Stomach (tissue), 9 donors: Measurements from ENCODE around the gene FFAR4. TPM values are rescaled to one million over a fixed set of nuclear protein-coding genes. Genes with fewer than 3 reads are reported as not detected.

Source experiments
- DNase-seq, 2 donors: peaks; one replicate each; pipeline versions ENCODE4 v3.0.0 to v3.0.0-alpha.2; 2013 to 2019
- H3K27ac ChIP-seq, 5 donors: fragments of 200-600 bp in 4 of 5; sonication (generic) in 4 of 5; one replicate each; pipeline ENCODE4 v1.5.1; 2013 to 2019; ENCODE audit warnings: mild to moderate bottlenecking in 1 of 5, moderate library complexity in 1 of 5
- H3K27me3 ChIP-seq, 3 donors: fragments of 200-600 bp; sonication (generic); one replicate each; pipeline ENCODE4 v1.5.1; 2017 to 2019; ENCODE audit warnings: mixed run types in 1 of 3
- H3K36me3 ChIP-seq, 4 donors: fragments of 200-600 bp; sonication (generic); 1 replicate in 3 of 4; 2 replicates in 1 of 4; pipeline ENCODE4 v1.5.1; 2016 to 2019
- H3K4me1 ChIP-seq, 4 donors: fragments of 200-600 bp; sonication (generic); one replicate each; pipeline ENCODE4 v1.5.1; 2016 to 2019
- H3K4me3 ChIP-seq, 4 donors: fragments of 200-600 bp; sonication (generic) in 3 of 4; one replicate each; pipeline ENCODE4 v1.5.1; 2016 to 2019; ENCODE audit warnings: mild to moderate bottlenecking in 1 of 4
- H3K9me3 ChIP-seq, 4 donors: fragments of 200-600 bp; sonication (generic); one replicate each; pipeline ENCODE4 v1.5.1; 2016 to 2019
- EP300 ChIP-seq: sonication (generic); formaldehyde crosslinking; IDR thresholded peaks from one replicate; pipeline ENCODE4 v1.6.1; 2017; ENCODE audit warnings: antibody characterized with exemption
- POLR2A ChIP-seq, 4 donors: fragments of 450-650 bp; IDR thresholded peaks; one replicate each; pipeline ENCODE4 v1.6.1; 2016; ENCODE audit warnings: antibody characterized with exemption in 4 of 4, control low read depth in 2 of 4, mild to moderate bottlenecking in 1 of 4, moderate library complexity in 1 of 4
- POLR2AphosphoS5 ChIP-seq, 3 donors: sonication (generic); formaldehyde crosslinking; IDR thresholded peaks; one replicate each; pipeline ENCODE4 v1.6.1; 2016; ENCODE audit warnings: antibody characterized with exemption in 3 of 3
- WGBS, 5 donors: extraction: QIAGEN DNeasy Blood & Tissue Kit in 3 of 5; methylation state at CpG; one replicate each; pipeline versions ENCODE4 v1.1.5 to v1.1.7; 2013 to 2018; 5-methylcytosine and 5-hydroxymethylcytosine counted together
- intact Hi-C: fragments of 100-400 bp; cut with DNase I; formaldehyde crosslinking; loops from one replicate; pipeline ENCODE4 v1.15.1; 2023; ENCODE audit warnings: low total_unique reads
- polyA plus RNA-seq, 3 donors: library from polyadenylated mRNA; stranded (reverse); fragments of 200-250 nt; gene quantifications; one replicate each; pipeline ENCODE4 v1.2.3, GENCODE V29; 2013
- total RNA-seq, 5 donors: library from RNA; depleted of rRNA; stranded (reverse); fragments of >200 nt; gene quantifications; one replicate each; pipeline versions ENCODE4 v1.1.0 to v1.2.3, GENCODE V29; 2014 to 2016
- TF ChIP-seq, protein P1 (sequence below), 7 experiments: fragments of 450-650 bp in 4 of 7; fragments of 200-600 bp in 3 of 7; sonication (generic) in 3 of 7; IDR thresholded peaks; one replicate each; pipeline ENCODE4 v1.5.1; 2016 to 2019; ENCODE audit warnings: antibody characterized with exemption in 7 of 7, control low read depth in 2 of 7, mild to moderate bottlenecking in 1 of 7
- donor health status: healthy with polysubstance abuse.
- donor health status: Bipolar disorder and iron deficiency.
- donor health status: healthy.

The FFAR4 gene
- total and polyA plus RNA-seq, 8 donors: 0.08 to 2.0 (median 0.96) TPM; not detected in 4

DNA sequence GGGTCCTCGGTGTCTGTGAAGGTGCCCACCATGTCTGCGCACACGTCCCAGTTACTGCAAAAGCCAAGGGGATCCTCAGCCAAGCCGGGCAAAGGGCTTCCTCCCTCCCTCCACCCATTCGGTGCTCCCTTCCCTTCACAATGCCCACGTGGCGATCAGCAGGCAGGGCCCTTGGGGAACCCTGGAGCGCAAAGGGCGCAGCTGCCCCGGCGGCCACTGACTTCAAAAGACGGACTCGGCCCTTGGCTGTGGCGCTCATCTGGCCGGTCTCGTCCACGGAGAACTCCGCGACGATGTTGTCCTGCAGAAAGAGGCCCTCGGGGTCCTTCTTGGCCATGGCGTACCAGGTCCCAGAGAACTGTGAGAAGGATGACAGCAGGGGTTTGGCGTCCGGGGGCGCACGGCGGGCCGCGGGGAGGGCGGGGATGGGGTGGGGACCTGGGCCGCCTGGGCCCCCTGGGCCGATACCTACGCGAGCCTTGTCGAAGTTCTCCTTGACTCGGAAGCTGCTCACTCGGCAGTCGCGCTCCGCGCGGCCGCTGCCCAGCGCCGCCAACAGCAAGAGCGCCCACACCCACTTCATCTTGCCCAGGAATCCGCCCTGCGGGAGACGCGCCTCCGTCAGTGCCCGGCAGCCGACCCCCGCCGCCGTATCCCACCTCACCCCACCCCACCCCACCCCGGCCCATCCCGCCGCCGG, 34.1 kb downstream of the FFAR4 start:
- H3K27ac ChIP-seq: no peak overlapping the region
- peaks cover 12 to 20% (median 17%) of the 10 kb centered on the region in 4 donors for H3K4me1 ChIP-seq
- peak in 1 of 2 donors; percentile 83 for DNase-seq
- H3K9me3 ChIP-seq: no peaks in the 10 kb centered on the region
- 9 to 52% (median 11%) methylated on average over 6 to 60 of the region's 60 CpGs for WGBS, 5 donors
- peak overlapping the region; percentile 41 to 58 (median 44) for H3K4me3 ChIP-seq
- peaks cover 0 to 61% (median 26%) of the 10 kb centered on the region in 3 donors for H3K27me3 ChIP-seq
- TF ChIP-seq, protein P1, sequence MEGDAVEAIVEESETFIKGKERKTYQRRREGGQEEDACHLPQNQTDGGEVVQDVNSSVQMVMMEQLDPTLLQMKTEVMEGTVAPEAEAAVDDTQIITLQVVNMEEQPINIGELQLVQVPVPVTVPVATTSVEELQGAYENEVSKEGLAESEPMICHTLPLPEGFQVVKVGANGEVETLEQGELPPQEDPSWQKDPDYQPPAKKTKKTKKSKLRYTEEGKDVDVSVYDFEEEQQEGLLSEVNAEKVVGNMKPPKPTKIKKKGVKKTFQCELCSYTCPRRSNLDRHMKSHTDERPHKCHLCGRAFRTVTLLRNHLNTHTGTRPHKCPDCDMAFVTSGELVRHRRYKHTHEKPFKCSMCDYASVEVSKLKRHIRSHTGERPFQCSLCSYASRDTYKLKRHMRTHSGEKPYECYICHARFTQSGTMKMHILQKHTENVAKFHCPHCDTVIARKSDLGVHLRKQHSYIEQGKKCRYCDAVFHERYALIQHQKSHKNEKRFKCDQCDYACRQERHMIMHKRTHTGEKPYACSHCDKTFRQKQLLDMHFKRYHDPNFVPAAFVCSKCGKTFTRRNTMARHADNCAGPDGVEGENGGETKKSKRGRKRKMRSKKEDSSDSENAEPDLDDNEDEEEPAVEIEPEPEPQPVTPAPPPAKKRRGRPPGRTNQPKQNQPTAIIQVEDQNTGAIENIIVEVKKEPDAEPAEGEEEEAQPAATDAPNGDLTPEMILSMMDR (IDR thresholded peaks at IDR 0.05): no peak
- TF ChIP-seq EP300 (no peak), POLR2AphosphoS5 (IDR thresholded peaks at IDR 0.05) (no peak), POLR2A (IDR thresholded peaks at IDR 0.05) (no peak)
- H3K36me3 ChIP-seq: no peaks in the 10 kb centered on the region
- intact Hi-C loops: no loop called here

DNA sequence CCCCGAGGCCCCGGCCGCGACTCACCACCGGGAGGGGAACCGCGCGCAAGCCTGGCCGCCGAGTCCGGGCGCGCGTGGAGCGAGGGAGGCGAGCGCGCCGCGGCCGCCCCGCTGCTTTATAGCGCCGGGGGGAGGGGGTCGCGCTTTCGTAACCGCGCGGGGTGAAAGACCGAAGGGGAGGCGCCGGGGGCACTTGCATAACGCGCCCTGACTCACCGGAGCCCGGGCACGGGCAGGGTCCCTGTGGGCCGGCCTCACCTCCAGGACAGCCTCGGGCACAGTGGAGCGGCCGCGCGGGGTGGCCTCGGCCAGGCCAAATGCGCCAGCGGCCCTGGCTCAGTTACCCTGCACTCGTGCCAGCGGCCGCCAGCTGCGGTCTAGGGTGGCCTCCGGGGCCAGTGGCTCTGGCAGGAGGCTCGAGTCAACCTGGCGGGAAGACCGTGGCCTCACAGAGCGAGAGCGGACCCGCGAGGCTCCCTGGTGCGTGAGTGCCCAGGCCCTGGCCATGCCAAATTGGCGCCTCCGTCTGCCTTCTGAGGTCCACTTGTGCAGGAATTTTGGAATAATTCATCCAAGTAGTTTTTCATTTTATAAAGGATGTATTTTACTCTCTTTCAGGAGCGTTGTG, 34.8 kb downstream of the FFAR4 start, which contains the start of gene RBP4:
TSS of gene RBP4 (minus strand) at position 90 of the 628 bp plus-strand sequence. CDS start 207 bp downstream, outside the sequence.
- peak in 1 of 2 donors; percentile 49 for DNase-seq
- H3K27ac ChIP-seq: peak within 1 kb of the TSS in 1 of 5 donors; percentile 1
- peak within 1 kb of the TSS; percentile 41 to 58 (median 44) for H3K4me3 ChIP-seq
- TF ChIP-seq EP300 (no peak), POLR2AphosphoS5 (IDR thresholded peaks at IDR 0.05) (no peak), POLR2A (IDR thresholded peaks at IDR 0.05) (no peak)
- TF ChIP-seq, protein P1 (IDR thresholded peaks at IDR 0.05): no peak
- WGBS, 5 donors: 1 to 9% (median 1%) methylated on average over 11 to 63 of the region's 63 CpGs
- peaks cover 0 to 61% (median 26%) of the 10 kb centered on the region in 3 donors for H3K27me3 ChIP-seq
- no peaks in the 10 kb centered on the region for H3K36me3 ChIP-seq
- H3K9me3 ChIP-seq: no peaks in the 10 kb centered on the region
- peaks cover 12 to 20% (median 17%) of the 10 kb centered on the region in 4 donors for H3K4me1 ChIP-seq
- intact Hi-C loops: no loop called here

DNA sequence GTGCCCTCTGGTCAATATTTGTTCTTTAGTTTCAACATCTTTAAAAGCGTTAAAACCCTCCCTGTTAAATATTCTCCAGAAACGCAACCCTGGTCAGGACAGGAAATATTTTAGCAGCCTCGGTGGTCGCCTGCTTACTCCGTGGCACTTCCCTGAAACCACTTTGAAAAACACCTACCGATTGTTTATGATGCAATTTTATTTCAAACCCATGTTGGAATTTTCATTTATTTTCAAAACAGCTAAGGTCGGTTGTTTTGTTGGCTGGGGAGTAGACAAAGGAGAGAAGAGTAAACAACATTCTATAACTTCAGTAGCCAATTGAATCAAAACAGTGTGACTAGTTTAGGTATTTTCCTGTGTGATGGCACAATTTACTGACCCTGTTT, 35.3 kb downstream of the FFAR4 start:
- H3K4me3 ChIP-seq: peak overlapping the region in 3 of 4 donors; percentile 41 to 58 (median 45)
- peaks cover 12 to 20% (median 17%) of the 10 kb centered on the region in 4 donors for H3K4me1 ChIP-seq
- peaks cover 0 to 61% (median 26%) of the 10 kb centered on the region in 3 donors for H3K27me3 ChIP-seq
- intact Hi-C loops: no loop called here
- H3K9me3 ChIP-seq: no peaks in the 10 kb centered on the region
- no peak overlapping the region for H3K27ac ChIP-seq
- WGBS, 5 donors: 3 to 10% (median 6%) methylated on average over 7 of the region's 7 CpGs
- DNase-seq: no peak
- TF ChIP-seq POLR2AphosphoS5 (IDR thresholded peaks at IDR 0.05): no peak
- TF ChIP-seq, protein P1 (IDR thresholded peaks at IDR 0.05): no peak
- TF ChIP-seq EP300: no peak
- TF ChIP-seq POLR2A (IDR thresholded peaks at IDR 0.05): no peak
- no peaks in the 10 kb centered on the region for H3K36me3 ChIP-seq

DNA sequence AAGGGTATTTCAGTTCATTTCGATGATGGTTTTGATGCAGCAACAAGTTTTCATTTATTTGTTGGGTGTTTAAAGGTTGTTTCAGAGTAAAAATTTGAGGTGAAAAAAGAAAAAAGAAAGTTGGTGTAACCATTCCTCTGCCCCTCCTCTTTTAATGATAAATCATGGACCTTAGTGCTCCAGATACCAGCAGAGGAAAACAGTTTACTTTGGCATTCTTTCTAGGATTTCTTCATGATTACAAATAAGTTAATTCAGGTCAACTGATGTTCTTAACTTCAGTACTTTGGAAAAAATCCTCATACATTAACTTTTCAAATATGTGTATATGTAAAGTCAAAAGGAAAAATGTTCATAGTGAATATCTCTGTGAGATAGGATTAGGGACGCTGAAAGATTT, 36.6 kb downstream of the FFAR4 start:
- H3K27ac ChIP-seq: no peak overlapping the region
- H3K36me3 ChIP-seq: no peaks in the 10 kb centered on the region
- H3K4me3 ChIP-seq: no peak overlapping the region
- DNase-seq: no peak
- WGBS, 5 donors: 80 to 92% (median 87%) methylated on average over 2 of the region's 2 CpGs
- peaks cover 0 to 61% (median 26%) of the 10 kb centered on the region in 3 donors for H3K27me3 ChIP-seq
- peaks cover 0 to 8% (median 2%) of the 10 kb centered on the region in 4 donors for H3K9me3 ChIP-seq
- H3K4me1 ChIP-seq: peaks cover 12 to 20% (median 17%) of the 10 kb centered on the region in 4 donors
- intact Hi-C loops: no loop called here
- TF ChIP-seq, protein P1 (IDR thresholded peaks at IDR 0.05): no peak
- TF ChIP-seq POLR2AphosphoS5 (IDR thresholded peaks at IDR 0.05): no peak
- no peak for TF ChIP-seq EP300
- TF ChIP-seq POLR2A (IDR thresholded peaks at IDR 0.05): no peak
